Measurements from ENCODE around the gene PDCL3. TPM values are rescaled to one million over a fixed set of nuclear protein-coding genes. Genes with fewer than 3 reads are reported as not detected.

Gene PDCL3
- polyA plus RNA-seq, 1 experiment = 10.9 TPM

- no peak for DNase-seq (ENCODE audit: low read depth)
These were observed 29.4 kb downstream of the PDCL3 start for GRCh38 chr2:100592226-100592625.

GRCh38 chr2:100596465-100596864 lies 33.7 kb downstream of the PDCL3 start:
- DNase-seq (ENCODE audit: low read depth) = no peak
- ChIA-PET CTCF (interaction anchor here (5.0 kb wide), 1 partner anchor 10 kb away, joined by 24 read pairs; no protein-coding TSS in a partner anchor), POLR2A (no interaction called here)
- Histone ChIP-seq H3K36me3 (ENCODE audit: control insufficient read depth, insufficient read depth, low read length) (no peaks in the 10 kb centered on the region), H3K4me3 (ENCODE audit: low read depth, low read length) (no peak overlapping the region), H3K27me3 (ENCODE audit: control insufficient read depth, insufficient read depth, low read length) (no peaks in the 10 kb centered on the region)
- TF ChIP-seq CTCF (IDR thresholded peaks at IDR 0.05; ENCODE audit: insufficient read depth, low read depth, low read length) = no peak

More at GRCh38 chr2:100592226-100592625, 29.4 kb downstream of the PDCL3 start:
- TF ChIP-seq CTCF (IDR thresholded peaks at IDR 0.05; ENCODE audit: insufficient read depth, low read depth, low read length) = no peak
- H3K4me3 ChIP-seq (ENCODE audit: low read depth, low read length) = no peak overlapping the region
- POLR2A ChIA-PET = no interaction called here
- H3K27me3 ChIP-seq (ENCODE audit: control insufficient read depth, insufficient read depth, low read length) = no peaks in the 10 kb centered on the region
- H3K36me3 ChIP-seq (ENCODE audit: control insufficient read depth, insufficient read depth, low read length) = no peaks in the 10 kb centered on the region
- CTCF ChIA-PET = interaction anchor here (1.0 to 5.0 kb wide), 3 partner anchors 14 to 296 kb away, joined by 3 to 24 read pairs (median 6); no protein-coding TSS in a partner anchor

- Histone ChIP-seq H3K27me3 (ENCODE audit: control insufficient read depth, insufficient read depth, low read length) (no peaks in the 10 kb centered on the region), H3K4me3 (ENCODE audit: low read depth, low read length) (no peak overlapping the region), H3K36me3 (ENCODE audit: control insufficient read depth, insufficient read depth, low read length) (no peaks in the 10 kb centered on the region)
- POLR2A ChIA-PET = no interaction called here
- CTCF ChIA-PET = interaction anchor here (1.1 to 1.7 kb wide), 3 partner anchors 8 to 589 kb away, joined by 3 read pairs; no protein-coding TSS in a partner anchor
- TF ChIP-seq CTCF (IDR thresholded peaks at IDR 0.05; ENCODE audit: insufficient read depth, low read depth, low read length) = no peak
- no peak for DNase-seq (ENCODE audit: low read depth)
These were observed 36.8 kb downstream of the PDCL3 start for GRCh38 chr2:100599566-100599965.

DNA sequence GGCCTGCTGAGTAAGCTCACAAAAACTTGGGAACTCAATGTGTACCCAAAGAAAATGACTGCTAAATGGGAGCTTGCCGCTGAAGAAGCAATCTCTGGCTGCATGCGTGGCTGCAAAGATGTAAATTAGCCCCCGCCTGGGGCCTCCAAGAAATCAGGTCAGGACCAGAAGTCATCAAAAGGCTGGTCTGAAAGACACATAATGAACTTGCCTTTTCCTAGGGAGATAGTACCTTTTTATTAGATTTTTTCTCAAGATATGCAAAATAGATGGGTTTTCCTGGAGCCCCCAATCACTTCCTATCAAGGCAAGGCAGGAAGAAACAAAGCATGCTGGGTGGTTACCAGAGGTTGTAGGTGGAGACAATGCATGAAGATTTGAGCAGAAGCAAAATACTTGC lies 38.9 kb downstream of the PDCL3 start:
- ChIA-PET POLR2A (no interaction called here), CTCF (no interaction called here)
- H3K4me3 ChIP-seq (ENCODE audit: low read depth, low read length) = no peak overlapping the region

GRCh38 chr2:100603414-100603813 lies 40.6 kb downstream of the PDCL3 start:
- no peaks in the 10 kb centered on the region for H3K36me3 ChIP-seq (ENCODE audit: control insufficient read depth, insufficient read depth, low read length)
- CTCF ChIA-PET = interaction anchor here (2.2 kb wide), 1 partner anchor 602 kb away, joined by 6 read pairs; no protein-coding TSS in a partner anchor
- no peak overlapping the region for H3K4me3 ChIP-seq (ENCODE audit: low read depth, low read length)
- DNase-seq (ENCODE audit: low read depth) = no peak
- TF ChIP-seq CTCF (IDR thresholded peaks at IDR 0.05; ENCODE audit: insufficient read depth, low read depth, low read length) = no peak
- POLR2A ChIA-PET = no interaction called here
- no peaks in the 10 kb centered on the region for H3K27me3 ChIP-seq (ENCODE audit: control insufficient read depth, insufficient read depth, low read length)

More for the DNA sequence above, 38.9 kb downstream of the PDCL3 start:
- DNase-seq (ENCODE audit: low read depth) = no peak
- TF ChIP-seq CTCF (IDR thresholded peaks at IDR 0.05; ENCODE audit: insufficient read depth, low read depth, low read length) = no peak
- no peaks in the 10 kb centered on the region for H3K36me3 ChIP-seq (ENCODE audit: control insufficient read depth, insufficient read depth, low read length)
- no peaks in the 10 kb centered on the region for H3K27me3 ChIP-seq (ENCODE audit: control insufficient read depth, insufficient read depth, low read length)

Measured in BJ (cell line).